Omental fat pad (tissue), 4 donors: ENCODE results near the gene GMDS. TPM values are rescaled to one million over a fixed set of nuclear protein-coding genes. Genes with fewer than 3 reads are reported as not detected.

Experiments used
- ATAC-seq: fragments of 150-250 bp; one replicate; pipeline ENCODE4 v1.9.1; 2016; ENCODE audit warnings: mild to moderate bottlenecking, moderate library complexity; ENCODE audit not compliant: low FRiP score
- DNase-seq: peaks from one replicate; pipeline ENCODE4 v3.0.0-alpha.2; 2019; ENCODE audit warnings: low spot score
- total RNA-seq, 4 donors: library from RNA; depleted of rRNA; stranded (reverse); fragments of >200 nt; gene quantifications; one replicate each; pipeline ENCODE4 v1.1.0, GENCODE V29; 2016
- TF ChIP-seq, protein P1 (sequence below), 3 donors: fragments of 450-650 bp; IDR thresholded peaks; one replicate each; pipeline ENCODE4 v1.5.1; 2016 to 2017; ENCODE audit warnings: antibody characterized with exemption in 3 of 3, mild to moderate bottlenecking in 3 of 3, moderate library complexity in 2 of 3

The GMDS gene
- total RNA-seq, 4 donors from 2014 or later = 5.6 to 20.6 (median 10.7) TPM

DNA sequence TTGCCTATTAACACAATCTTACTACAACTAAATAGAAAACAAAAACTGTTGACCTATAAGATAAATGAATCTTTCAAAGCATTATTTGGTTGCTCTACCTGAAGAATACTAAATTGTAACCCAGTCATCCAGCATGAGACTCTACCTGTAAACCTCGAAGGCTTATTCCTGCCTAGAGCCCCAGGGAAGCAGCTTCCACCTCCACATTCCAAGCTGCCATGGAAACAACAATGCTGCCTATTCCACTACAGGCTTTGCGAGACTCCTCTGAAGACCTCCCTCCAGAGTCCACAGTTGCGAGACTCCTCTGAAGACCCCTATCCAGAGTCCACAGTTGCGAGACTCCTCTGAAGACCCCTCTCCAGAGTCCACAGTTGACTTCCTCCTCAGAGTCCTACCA is 15.7 kb downstream of the GMDS start:
- TF ChIP-seq, protein P1, sequence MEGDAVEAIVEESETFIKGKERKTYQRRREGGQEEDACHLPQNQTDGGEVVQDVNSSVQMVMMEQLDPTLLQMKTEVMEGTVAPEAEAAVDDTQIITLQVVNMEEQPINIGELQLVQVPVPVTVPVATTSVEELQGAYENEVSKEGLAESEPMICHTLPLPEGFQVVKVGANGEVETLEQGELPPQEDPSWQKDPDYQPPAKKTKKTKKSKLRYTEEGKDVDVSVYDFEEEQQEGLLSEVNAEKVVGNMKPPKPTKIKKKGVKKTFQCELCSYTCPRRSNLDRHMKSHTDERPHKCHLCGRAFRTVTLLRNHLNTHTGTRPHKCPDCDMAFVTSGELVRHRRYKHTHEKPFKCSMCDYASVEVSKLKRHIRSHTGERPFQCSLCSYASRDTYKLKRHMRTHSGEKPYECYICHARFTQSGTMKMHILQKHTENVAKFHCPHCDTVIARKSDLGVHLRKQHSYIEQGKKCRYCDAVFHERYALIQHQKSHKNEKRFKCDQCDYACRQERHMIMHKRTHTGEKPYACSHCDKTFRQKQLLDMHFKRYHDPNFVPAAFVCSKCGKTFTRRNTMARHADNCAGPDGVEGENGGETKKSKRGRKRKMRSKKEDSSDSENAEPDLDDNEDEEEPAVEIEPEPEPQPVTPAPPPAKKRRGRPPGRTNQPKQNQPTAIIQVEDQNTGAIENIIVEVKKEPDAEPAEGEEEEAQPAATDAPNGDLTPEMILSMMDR (IDR thresholded peaks at IDR 0.05) = no peak
- ATAC-seq = no peak
- DNase-seq = no peak

DNA sequence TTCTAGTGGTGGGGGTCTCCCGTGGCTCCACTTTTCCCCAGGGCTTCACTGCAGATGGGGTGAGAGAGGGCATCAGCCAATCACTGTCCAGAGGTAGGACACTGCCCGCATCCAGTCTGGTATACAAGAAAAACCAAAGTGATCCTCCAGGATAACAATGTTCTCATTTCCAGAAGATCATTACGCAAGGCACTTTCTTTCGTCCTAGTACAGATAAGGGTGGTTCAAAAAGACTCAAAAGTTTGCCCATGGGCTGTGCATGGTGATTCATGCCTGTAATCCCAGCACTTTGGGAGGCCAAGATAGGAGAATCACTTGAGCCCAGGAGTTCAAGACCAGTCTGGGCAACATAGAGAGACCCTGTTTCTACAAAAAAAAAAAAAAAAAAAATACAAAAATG is 16.4 kb downstream of the GMDS start:
- TF ChIP-seq, protein P1 (IDR thresholded peaks at IDR 0.05) = no peak
- no peak for ATAC-seq
- DNase-seq = no peak

GRCh38 chr6:2228392-2228791 is 17.0 kb downstream of the GMDS start:
- DNase-seq = no peak
- TF ChIP-seq, protein P1 (IDR thresholded peaks at IDR 0.05) = no peak
- no peak for ATAC-seq

DNA sequence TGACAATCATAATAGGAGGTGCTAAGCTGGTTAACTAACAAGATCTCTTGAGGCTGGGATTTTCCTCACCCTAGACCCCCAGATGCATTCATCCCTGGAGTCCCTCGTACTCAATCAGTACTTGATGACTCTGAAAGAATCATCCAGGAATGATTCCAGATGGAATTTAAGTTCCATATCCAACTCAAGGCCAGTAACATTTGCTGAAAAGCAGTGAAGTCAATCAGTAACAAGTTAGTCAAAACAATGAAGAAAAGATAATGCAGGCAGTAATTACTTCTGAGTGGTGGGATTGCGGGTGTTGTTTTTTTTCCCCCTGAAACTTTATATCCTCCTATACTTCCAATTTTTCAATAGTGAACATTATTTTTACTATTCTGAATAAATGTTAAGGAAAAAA is 18.6 kb downstream of the GMDS start:
- DNase-seq = no peak
- TF ChIP-seq, protein P1 (IDR thresholded peaks at IDR 0.05) = no peak
- ATAC-seq = no peak

GRCh38 chr6:2225422-2226392 is 19.7 kb downstream of the GMDS start:
- TF ChIP-seq, protein P1 (IDR thresholded peaks at IDR 0.05) = no peak
- ATAC-seq (no peak), DNase-seq (no peak)

DNA sequence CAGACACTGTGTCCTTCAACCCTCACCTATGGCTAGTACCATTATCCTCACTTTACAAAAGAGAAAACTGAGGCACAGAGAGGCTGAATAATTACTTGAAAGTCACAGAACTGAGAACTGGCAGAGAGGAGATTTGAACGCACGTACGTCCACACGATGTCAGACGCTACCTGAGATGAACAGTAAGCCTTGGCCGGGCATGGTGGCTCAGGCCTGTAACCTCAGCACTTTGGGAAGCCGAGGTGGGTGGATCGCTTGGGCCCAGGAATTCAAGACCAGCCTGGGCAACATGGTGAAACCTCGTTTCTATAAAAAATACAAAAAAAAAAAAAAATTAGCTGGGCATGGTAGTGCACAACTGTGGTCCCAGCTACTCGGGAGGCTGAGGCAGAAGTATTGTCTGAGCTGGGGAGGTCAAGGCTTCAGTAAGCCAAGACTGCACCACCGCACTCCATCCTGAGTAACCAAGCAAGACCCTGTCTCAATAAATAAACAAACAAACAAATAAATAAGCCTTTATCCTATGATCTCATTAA is 20.5 kb downstream of the GMDS start:
- ATAC-seq (no peak), DNase-seq (no peak)
- TF ChIP-seq, protein P1 (IDR thresholded peaks at IDR 0.05) = no peak
